Progenitor cell of endocrine pancreas (in vitro differentiated cells): ENCODE measurements around the gene ENDOG. TPM values are rescaled to one million over a fixed set of nuclear protein-coding genes. Genes with fewer than 3 reads are reported as not detected.

Source experiments
- DNase-seq: peaks from one replicate; pipeline ENCODE4 v3.0.0; 2021; ENCODE audit warnings: low spot score; ENCODE audit not compliant: unreplicated experiment
- H3K27ac Mint-ChIP-seq: 2 replicates; pipeline ENCODE4 v1.8.0; 2021; ENCODE audit warnings: mild to moderate bottlenecking, moderate library complexity, mixed read lengths
- H3K27me3 Mint-ChIP-seq: 2 replicates; pipeline ENCODE4 v1.8.0; 2021; ENCODE audit warnings: mixed read lengths
- H3K36me3 Mint-ChIP-seq: 2 replicates; pipeline ENCODE4 v1.8.0; 2022; ENCODE audit warnings: mixed read lengths; ENCODE audit not compliant: insufficient read depth
- H3K4me1 Mint-ChIP-seq: 2 replicates; pipeline ENCODE4 v1.8.0; 2021; ENCODE audit warnings: low read depth, mixed read lengths
- H3K4me3 Mint-ChIP-seq: 2 replicates; pipeline ENCODE4 v1.8.0; 2021; ENCODE audit warnings: low read depth, mild to moderate bottlenecking, moderate library complexity, mixed read lengths
- H3K9me3 Mint-ChIP-seq: 2 replicates; pipeline ENCODE4 v1.8.0; 2021; ENCODE audit warnings: low read depth, mixed read lengths
- CTCF ChIP-seq: fragments of 200-600 bp; sonication (generic); IDR thresholded peaks from one replicate; pipeline ENCODE4 v1.5.0; 2021; ENCODE audit warnings: antibody characterized with exemption, mild to moderate bottlenecking; ENCODE audit not compliant: unreplicated experiment
- total RNA-seq: library from RNA; stranded (reverse); gene quantifications from 2 replicates; pipeline ENCODE4 v1.2.1, GENCODE V29; 2021

Gene ENDOG
- total RNA-seq, 1 donor from 2014 or later, result 14.7 TPM

- Mint-ChIP-seq H3K4me3 (peak within 1 kb of the TSS; percentile 92), H3K4me1 (peaks cover 5% of the 10 kb centered on the region), H3K36me3 (peaks cover under 1% of the 10 kb centered on the region), H3K9me3 (no peaks in the 10 kb centered on the region), H3K27ac (peak within 1 kb of the TSS; percentile 93), H3K27me3 (no peaks in the 10 kb centered on the region)
- no peak for TF ChIP-seq CTCF
- DNase-seq, result peak; percentile 75
Observed at GRCh38 chr9:128786681-128787601, 31.4 kb upstream of the ENDOG start, which contains the start of gene TBC1D13. Gene TBC1D13, plus strand, starts transcription at chr9:128787253. Its CDS starts 101 bp downstream, at chr9:128787354.

GRCh38 chr9:128787659-128788058 lies 30.6 kb upstream of the ENDOG start:
- peaks cover 1% of the 10 kb centered on the region for H3K36me3 Mint-ChIP-seq
- H3K4me3 Mint-ChIP-seq, result peak overlapping the region; percentile 92
- no peak for DNase-seq
- peaks cover 5% of the 10 kb centered on the region for H3K4me1 Mint-ChIP-seq
- no peaks in the 10 kb centered on the region for H3K27me3 Mint-ChIP-seq
- peak overlapping the region; percentile 93 for H3K27ac Mint-ChIP-seq
- no peaks in the 10 kb centered on the region for H3K9me3 Mint-ChIP-seq
- no peak for TF ChIP-seq CTCF

- Mint-ChIP-seq H3K36me3 (peaks cover 1% of the 10 kb centered on the region), H3K4me3 (peak overlapping the region; percentile 92), H3K4me1 (peaks cover 5% of the 10 kb centered on the region), H3K27ac (peak overlapping the region; percentile 45), H3K27me3 (no peaks in the 10 kb centered on the region), H3K9me3 (no peaks in the 10 kb centered on the region)
- TF ChIP-seq CTCF, result no peak
- DNase-seq, result no peak
Observed at GRCh38 chr9:128788445-128788844, 29.9 kb upstream of the ENDOG start.

- Mint-ChIP-seq H3K4me3 (no peak overlapping the region), H3K27me3 (no peaks in the 10 kb centered on the region), H3K9me3 (no peaks in the 10 kb centered on the region), H3K4me1 (peaks cover 5% of the 10 kb centered on the region), H3K27ac (no peak overlapping the region), H3K36me3 (peaks cover 4% of the 10 kb centered on the region)
- no peak for DNase-seq
- no peak for TF ChIP-seq CTCF
Observed at GRCh38 chr9:128790536-128790935, 27.8 kb upstream of the ENDOG start.

GRCh38 chr9:128792134-128792533 lies 26.2 kb upstream of the ENDOG start:
- no peak overlapping the region for H3K4me3 Mint-ChIP-seq
- no peaks in the 10 kb centered on the region for H3K27me3 Mint-ChIP-seq
- no peaks in the 10 kb centered on the region for H3K9me3 Mint-ChIP-seq
- H3K36me3 Mint-ChIP-seq, result peaks cover 4% of the 10 kb centered on the region
- no peak for DNase-seq
- TF ChIP-seq CTCF, result no peak
- peaks cover 5% of the 10 kb centered on the region for H3K4me1 Mint-ChIP-seq
- no peak overlapping the region for H3K27ac Mint-ChIP-seq
